Transverse colon (tissue), 4 donors: ENCODE data around the gene GNB1L. TPM values are rescaled to one million over a fixed set of nuclear protein-coding genes. Genes with fewer than 3 reads are reported as not detected.

Experiments
- DNase-seq: peaks from one replicate; pipeline ENCODE4 v3.0.0-alpha.2; 2019
- H3K27ac ChIP-seq, 4 donors: fragments of 200-600 bp; sonication (generic); 2 replicates each; pipeline ENCODE4 v1.5.1; 2016 to 2018; ENCODE audit warnings: inconsistent platforms in 4 of 4
- H3K27me3 ChIP-seq: fragments of 200-600 bp; sonication (generic); 2 replicates; pipeline ENCODE4 v1.5.1; 2017; ENCODE audit warnings: inconsistent platforms
- H3K36me3 ChIP-seq, 4 donors: fragments of 200-600 bp; sonication (generic); 2 replicates each; pipeline ENCODE4 v1.5.1; 2017 to 2019; ENCODE audit warnings: inconsistent platforms in 4 of 4
- H3K4me1 ChIP-seq, 4 donors: fragments of 200-600 bp; sonication (generic); 2 replicates each; pipeline ENCODE4 v1.5.1; 2017 to 2020; ENCODE audit warnings: inconsistent platforms in 4 of 4
- H3K4me3 ChIP-seq, 4 donors: fragments of 200-600 bp; sonication (generic); 1 replicate in 1 of 4; 2 replicates in 3 of 4; pipeline versions ENCODE4 v1.5.1 to v1.6.1; 2017 to 2019; ENCODE audit warnings: inconsistent platforms in 4 of 4
- H3K9me3 ChIP-seq, 2 donors: fragments of 200-600 bp; sonication (generic); 2 replicates each; pipeline ENCODE4 v1.5.1; 2017 to 2019; ENCODE audit warnings: inconsistent platforms in 2 of 2
- CTCF ChIP-seq, 5 experiments: fragments of 200-600 bp in 3 of 5; fragments of 450-650 bp in 2 of 5; sonication (generic) in 3 of 5; IDR thresholded peaks; 1 replicate in 2 of 5; 2 replicates in 3 of 5; pipeline ENCODE4 v1.5.1; 2016 to 2017; ENCODE audit warnings: antibody characterized with exemption in 5 of 5, inconsistent platforms in 3 of 5, mild to moderate bottlenecking in 2 of 5, moderate library complexity in 1 of 5
- EP300 ChIP-seq: sonication (generic); formaldehyde crosslinking; IDR thresholded peaks from one replicate; pipeline ENCODE4 v1.6.1; 2017; ENCODE audit warnings: antibody characterized with exemption, low read depth
- POLR2A ChIP-seq: fragments of 450-650 bp; IDR thresholded peaks from one replicate; pipeline ENCODE4 v1.6.1; 2016; ENCODE audit warnings: antibody characterized with exemption, mild to moderate bottlenecking, moderate library complexity
- POLR2AphosphoS5 ChIP-seq, 3 donors: sonication (generic); formaldehyde crosslinking; IDR thresholded peaks; one replicate each; pipeline ENCODE4 v1.6.1; 2016; ENCODE audit warnings: antibody characterized with exemption in 3 of 3
- WGBS, 2 donors: methylation state at CpG; one replicate each; pipeline ENCODE4 v1.1.5; 2018; ENCODE audit warnings: low coverage in 1 of 2; 5-methylcytosine and 5-hydroxymethylcytosine counted together
- in situ Hi-C, 4 donors: fragments of 200-750 bp; cut with MboI; loops; one replicate each; pipeline versions ENCODE4 v1.15.0 to v1.15.1; 2017; ENCODE audit warnings: low sequenced_read_pairs in 3 of 4, low pct_ligation_motif_present in 1 of 4, low pct_unique_long_range_greater_than_20kb in 1 of 4
- intact Hi-C: fragments of 100-400 bp; cut with DNase I; formaldehyde crosslinking; loops from one replicate; pipeline ENCODE4 v1.15.1; 2023; ENCODE audit warnings: low total_unique reads
- total RNA-seq, 4 donors: library from RNA; depleted of rRNA; stranded (reverse); fragments of >200 nt; gene quantifications; one replicate each; pipeline ENCODE4 v1.1.0, GENCODE V29; 2016

Gene GNB1L
- total RNA-seq, 4 donors from 2014 or later: 0.80 to 4.8 (median 2.8) TPM

DNA sequence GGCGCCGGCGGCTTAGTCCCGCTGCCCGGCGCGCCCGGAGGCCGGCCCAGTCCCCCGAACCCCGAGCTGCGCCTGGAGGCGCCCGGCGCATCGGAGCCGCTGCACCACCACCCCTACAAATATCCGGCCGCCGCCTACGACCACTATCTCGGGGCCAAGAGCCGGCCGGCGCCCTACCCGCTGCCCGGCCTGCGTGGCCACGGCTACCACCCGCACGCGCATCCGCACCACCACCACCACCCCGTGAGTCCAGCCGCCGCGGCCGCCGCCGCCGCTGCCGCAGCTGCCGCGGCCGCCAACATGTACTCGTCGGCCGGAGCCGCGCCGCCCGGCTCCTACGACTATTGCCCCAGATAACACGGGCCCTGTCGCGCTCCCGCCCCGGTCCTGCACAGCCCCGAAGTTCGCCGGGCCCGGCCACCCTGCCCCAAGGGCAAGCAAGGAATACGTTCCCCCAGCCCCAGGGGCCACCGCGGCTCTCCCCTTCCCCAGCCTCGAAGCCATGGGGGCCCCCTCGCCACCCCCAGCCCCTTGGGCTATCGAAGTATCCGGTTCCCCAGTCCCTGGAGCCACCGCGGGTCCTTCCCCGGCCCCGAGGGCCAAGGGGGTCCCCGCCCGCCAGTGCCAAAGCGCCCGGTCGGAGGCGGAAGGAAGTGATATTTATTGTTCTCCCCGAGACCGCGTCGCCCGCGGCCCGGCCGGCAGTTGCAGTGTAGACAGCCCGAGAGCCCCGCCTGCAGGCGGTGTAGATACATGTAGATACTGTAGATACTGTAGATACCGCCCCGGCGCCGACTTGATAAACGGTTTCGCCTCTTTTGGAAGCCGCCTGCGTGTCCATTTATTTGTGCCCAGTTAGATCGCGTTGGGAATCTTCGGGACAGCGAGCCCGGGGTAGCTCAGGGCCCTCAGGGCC is 87.9 kb downstream of the GNB1L start:
- TF ChIP-seq CTCF (IDR thresholded peaks at IDR 0.05) (peak in 3 of 5 experiments; percentile 6 to 16 (median 13)), POLR2AphosphoS5 (IDR thresholded peaks at IDR 0.05) (no peak)
- DNase-seq: peak; percentile 60
- 1% methylated on average over 24 of the region's 103 CpGs; no CpG with 5 or more reads in 1 of the 2 donors for WGBS, 2 donors
- peaks cover 0 to 20% (median 16%) of the 10 kb centered on the region in 4 donors for H3K4me1 ChIP-seq
- no peaks in the 10 kb centered on the region for H3K9me3 ChIP-seq
- peaks cover 99% of the 10 kb centered on the region for H3K27me3 ChIP-seq
- no peaks in the 10 kb centered on the region for H3K36me3 ChIP-seq
- peak overlapping the region in 1 of 4 donors; percentile 1 for H3K27ac ChIP-seq
- in situ Hi-C loops (no loop called here), intact Hi-C loops (no loop called here)
- peak overlapping the region in 3 of 4 donors; percentile 8 to 40 (median 26) for H3K4me3 ChIP-seq

- TF ChIP-seq POLR2AphosphoS5 (IDR thresholded peaks at IDR 0.05) (no peak), CTCF (IDR thresholded peaks at IDR 0.05) (no peak), EP300 (no peak), POLR2A (no peak)
- no peak for DNase-seq
- WGBS, 2 donors: no CpG with 5 or more reads among the region's 36 CpGs
- intact Hi-C loops (no loop called here), in situ Hi-C loops (no loop called here)
- H3K9me3 ChIP-seq: no peaks in the 10 kb centered on the region
- H3K27ac ChIP-seq: no peak overlapping the region
- H3K27me3 ChIP-seq: peaks cover 99% of the 10 kb centered on the region
- H3K4me1 ChIP-seq: peaks cover 0 to 23% (median 17%) of the 10 kb centered on the region in 4 donors
- no peaks in the 10 kb centered on the region for H3K36me3 ChIP-seq
- H3K4me3 ChIP-seq: peak overlapping the region in 3 of 4 donors; percentile 8 to 40 (median 26)
These were observed 88.5 kb downstream of the GNB1L start for GRCh38 chr22:19766240-19766510.

- Histone ChIP-seq H3K4me1 (peaks cover 0 to 25% (median 17%) of the 10 kb centered on the region in 4 donors), H3K4me3 (peak overlapping the region in 2 of 4 donors; percentile 16 to 40), H3K27me3 (peaks cover 96% of the 10 kb centered on the region), H3K36me3 (no peaks in the 10 kb centered on the region), H3K9me3 (no peaks in the 10 kb centered on the region), H3K27ac (no peak overlapping the region)
- intact Hi-C loops: no loop called here
- in situ Hi-C loops: no loop called here
- DNase-seq: no peak
- WGBS, 2 donors: 2% methylated on average over 35 of the region's 83 CpGs; no CpG with 5 or more reads in 1 of the 2 donors
- TF ChIP-seq CTCF (IDR thresholded peaks at IDR 0.05) (no peak), POLR2AphosphoS5 (IDR thresholded peaks at IDR 0.05) (no peak), EP300 (no peak)
These were observed 89.0 kb downstream of the GNB1L start for GRCh38 chr22:19765477-19766239.
